ENCODE data around the gene HVCN1.

HVCN1 gene

GRCh38 chr12:110699591-110700445 lies 10.9 kb upstream of the HVCN1 start:
- H3K4me3 ChIP-seq (ENCODE audit: low read depth, low read length): no peak overlapping the region
- TF ChIP-seq CTCF (IDR thresholded peaks at IDR 0.05; ENCODE audit: control insufficient read depth, extremely low read depth, insufficient read depth): no peak
- no peak for DNase-seq (ENCODE audit: low read depth)

GRCh38 chr12:110698171-110698902 lies 9.4 kb upstream of the HVCN1 start:
- TF ChIP-seq CTCF (IDR thresholded peaks at IDR 0.05; ENCODE audit: control insufficient read depth, extremely low read depth, insufficient read depth): peak; percentile 66
- no peak overlapping the region for H3K4me3 ChIP-seq (ENCODE audit: low read depth, low read length)
- peak; percentile 72 for DNase-seq (ENCODE audit: low read depth)

- DNase-seq (ENCODE audit: low read depth): no peak
- no peak for TF ChIP-seq CTCF (IDR thresholded peaks at IDR 0.05; ENCODE audit: control insufficient read depth, extremely low read depth, insufficient read depth)
Measured at GRCh38 chr12:110697236-110697635, 8.3 kb upstream of the HVCN1 start.

GRCh38 chr12:110696283-110696682 lies 7.4 kb upstream of the HVCN1 start:
- TF ChIP-seq CTCF (IDR thresholded peaks at IDR 0.05; ENCODE audit: control insufficient read depth, extremely low read depth, insufficient read depth): no peak
- no peak overlapping the region for H3K4me3 ChIP-seq (ENCODE audit: low read depth, low read length)
- no peak for DNase-seq (ENCODE audit: low read depth)

More at GRCh38 chr12:110697236-110697635, 8.3 kb upstream of the HVCN1 start:
- H3K4me3 ChIP-seq (ENCODE audit: low read depth, low read length): no peak overlapping the region

GRCh38 chr12:110694330-110694901 lies 5.5 kb upstream of the HVCN1 start:
- H3K4me3 ChIP-seq (ENCODE audit: low read depth, low read length): no peak overlapping the region
- no peak for TF ChIP-seq CTCF (IDR thresholded peaks at IDR 0.05; ENCODE audit: control insufficient read depth, extremely low read depth, insufficient read depth)
- no peak for DNase-seq (ENCODE audit: low read depth)

- DNase-seq (ENCODE audit: low read depth): no peak
- H3K4me3 ChIP-seq (ENCODE audit: low read depth, low read length): no peak overlapping the region
- TF ChIP-seq CTCF (IDR thresholded peaks at IDR 0.05; ENCODE audit: control insufficient read depth, extremely low read depth, insufficient read depth): no peak
Measured at GRCh38 chr12:110693731-110694130, 4.8 kb upstream of the HVCN1 start.
